HepG2 (cell line): ENCODE measurements around the gene SURF2. TPM values are rescaled to one million over a fixed set of nuclear protein-coding genes. Genes with fewer than 3 reads are reported as not detected.

ENCODE experiments used
- JUND ChIP-seq: sonication (generic); formaldehyde crosslinking; IDR thresholded peaks from 2 replicates; pipeline ENCODE4 v1.8.0; 2022; ENCODE audit warnings: mild to moderate bottlenecking, missing genetic modification reagents
- KAT2B ChIP-seq: fragments of 150-350 bp; IDR thresholded peaks from 2 replicates; pipeline ENCODE4 v1.6.1; 2014; ENCODE audit warnings: low read depth, low read length, borderline replicate concordance
- KLF13 ChIP-seq: sonication (generic); formaldehyde crosslinking; IDR thresholded peaks from 2 replicates; pipeline ENCODE4 v1.4.0; 2020; ENCODE audit warnings: mild to moderate bottlenecking, missing genetic modification reagents
- MAFG ChIP-seq: sonication (generic); formaldehyde crosslinking; IDR thresholded peaks from 2 replicates; pipeline ENCODE4 v1.5.1; 2020; ENCODE audit warnings: mild to moderate bottlenecking, missing genetic modification reagents
- MED1 ChIP-seq: sonication (generic); formaldehyde crosslinking; IDR thresholded peaks from 2 replicates; pipeline ENCODE4 v1.4.0; 2020; ENCODE audit warnings: missing genetic modification reagents
- RBFOX2 ChIP-seq: fragments of 200-400 bp; formaldehyde crosslinking; IDR thresholded peaks from 2 replicates; pipeline ENCODE4 v1.6.1; 2017; ENCODE audit warnings: low read depth, mild to moderate bottlenecking, low read length
- SPEN ChIP-seq: sonication (generic); formaldehyde crosslinking; IDR thresholded peaks from 2 replicates; pipeline ENCODE4 v1.5.1; 2020; ENCODE audit warnings: low read depth, mild to moderate bottlenecking, missing genetic modification reagents
- ZMYM2 ChIP-seq: sonication (generic); formaldehyde crosslinking; IDR thresholded peaks from 2 replicates; pipeline ENCODE4 v1.8.0; 2022; ENCODE audit warnings: mild to moderate bottlenecking, missing genetic modification reagents
- ZNF251 ChIP-seq: sonication (generic); formaldehyde crosslinking; IDR thresholded peaks from 2 replicates; pipeline ENCODE4 v1.9.0; 2021; ENCODE audit warnings: mild to moderate bottlenecking, missing genetic modification reagents
- ZNF724P ChIP-seq: sonication (generic); formaldehyde crosslinking; IDR thresholded peaks from 2 replicates; pipeline ENCODE4 v1.8.0; 2022; ENCODE audit warnings: missing genetic modification reagents, borderline replicate concordance
- ZNF761 ChIP-seq: sonication (generic); formaldehyde crosslinking; conservative IDR thresholded peaks from 2 replicates; pipeline ENCODE4 v1.4.0; 2020; ENCODE audit warnings: mild to moderate bottlenecking, missing genetic modification reagents
- polyA plus RNA-seq, 8 experiments: library from polyadenylated mRNA; depleted of rRNA in 3 of 8; stranded (reverse) in 7 of 8; unstranded in 1 of 8; fragments of >200 nt; fragmentation: Illumina TruSeq in 4 of 8; extraction: Trizol in 4 of 8; gene quantifications; 2 replicates each; pipeline versions ENCODE4 v1.2.1 to v1.2.3, GENCODE V29; 2011 to 2016; ENCODE audit warnings: low read depth in 4 of 8, missing spikeins in 1 of 8, mixed read lengths in 1 of 8; ENCODE audit not compliant: insufficient read depth in 1 of 8
- total RNA-seq, 5 experiments: library from RNA; depleted of rRNA; stranded (reverse); fragments of >200 nt; fragmentation: Illumina TruSeq; extraction: Trizol; gene quantifications; 2 replicates each; pipeline ENCODE4 v1.2.3, GENCODE V29; 2016; ENCODE audit warnings: low read depth in 1 of 5
- TF ChIP-seq, protein P1 (sequence below): sonication (generic); formaldehyde crosslinking; IDR thresholded peaks from 2 replicates; pipeline ENCODE4 v1.4.0; 2020; ENCODE audit warnings: missing genetic modification reagents
- TF ChIP-seq, protein P2 (sequence below): sonication (generic); formaldehyde crosslinking; IDR thresholded peaks from 2 replicates; pipeline ENCODE4 v1.4.0; 2020; ENCODE audit warnings: missing genetic modification reagents

Gene SURF2
- total and polyA plus RNA-seq, 2 of the 13 experiments (the other 11 are each of a cell fraction or from before 2014, with no cell fraction given), result 6.3 to 13.6 TPM

DNA sequence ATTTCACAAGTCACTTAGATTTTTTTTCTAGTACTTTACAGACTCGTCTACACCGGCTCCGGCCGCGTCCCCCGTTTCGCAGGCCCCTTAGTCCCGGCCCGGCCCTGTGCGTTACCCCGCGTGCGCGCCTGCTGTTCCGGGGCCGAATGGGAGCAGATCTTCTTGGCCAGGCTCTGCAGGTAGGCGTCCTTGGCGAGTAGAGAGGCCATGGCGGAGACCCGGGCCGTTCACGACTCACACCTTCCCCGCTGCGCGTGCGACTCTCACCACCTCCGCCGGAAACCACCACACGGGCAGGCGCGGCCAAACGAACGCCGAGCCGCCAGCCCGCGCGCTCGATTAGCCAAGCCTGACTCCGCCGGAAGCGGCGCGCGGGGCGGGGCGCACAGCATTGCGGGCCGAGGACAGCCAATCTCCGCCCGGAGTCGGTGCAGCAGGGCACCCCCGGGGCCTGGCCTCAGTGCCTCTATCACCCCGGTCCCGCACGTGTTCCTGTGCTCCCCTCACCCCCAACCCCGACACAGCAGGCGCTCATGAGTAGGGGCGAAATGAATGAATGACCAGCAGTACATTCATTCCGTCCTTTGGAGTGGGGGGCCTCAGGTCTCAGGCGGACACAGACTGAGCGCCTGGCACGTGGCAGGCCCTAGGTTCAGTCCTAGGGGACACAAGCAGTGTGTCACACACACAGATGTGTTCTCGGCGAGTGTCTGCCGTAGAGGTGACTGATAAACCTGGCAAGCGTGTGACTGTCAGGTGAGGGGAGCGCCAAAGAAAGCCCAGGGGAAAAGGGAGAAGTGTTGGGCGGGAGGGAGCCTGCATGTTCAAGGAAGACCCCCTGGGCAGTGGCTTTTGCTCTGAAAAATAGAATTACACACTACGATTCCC lies 20.2 kb upstream of the SURF2 start, which contains the start of gene SURF6 (continued):
- TF ChIP-seq, protein P1, sequence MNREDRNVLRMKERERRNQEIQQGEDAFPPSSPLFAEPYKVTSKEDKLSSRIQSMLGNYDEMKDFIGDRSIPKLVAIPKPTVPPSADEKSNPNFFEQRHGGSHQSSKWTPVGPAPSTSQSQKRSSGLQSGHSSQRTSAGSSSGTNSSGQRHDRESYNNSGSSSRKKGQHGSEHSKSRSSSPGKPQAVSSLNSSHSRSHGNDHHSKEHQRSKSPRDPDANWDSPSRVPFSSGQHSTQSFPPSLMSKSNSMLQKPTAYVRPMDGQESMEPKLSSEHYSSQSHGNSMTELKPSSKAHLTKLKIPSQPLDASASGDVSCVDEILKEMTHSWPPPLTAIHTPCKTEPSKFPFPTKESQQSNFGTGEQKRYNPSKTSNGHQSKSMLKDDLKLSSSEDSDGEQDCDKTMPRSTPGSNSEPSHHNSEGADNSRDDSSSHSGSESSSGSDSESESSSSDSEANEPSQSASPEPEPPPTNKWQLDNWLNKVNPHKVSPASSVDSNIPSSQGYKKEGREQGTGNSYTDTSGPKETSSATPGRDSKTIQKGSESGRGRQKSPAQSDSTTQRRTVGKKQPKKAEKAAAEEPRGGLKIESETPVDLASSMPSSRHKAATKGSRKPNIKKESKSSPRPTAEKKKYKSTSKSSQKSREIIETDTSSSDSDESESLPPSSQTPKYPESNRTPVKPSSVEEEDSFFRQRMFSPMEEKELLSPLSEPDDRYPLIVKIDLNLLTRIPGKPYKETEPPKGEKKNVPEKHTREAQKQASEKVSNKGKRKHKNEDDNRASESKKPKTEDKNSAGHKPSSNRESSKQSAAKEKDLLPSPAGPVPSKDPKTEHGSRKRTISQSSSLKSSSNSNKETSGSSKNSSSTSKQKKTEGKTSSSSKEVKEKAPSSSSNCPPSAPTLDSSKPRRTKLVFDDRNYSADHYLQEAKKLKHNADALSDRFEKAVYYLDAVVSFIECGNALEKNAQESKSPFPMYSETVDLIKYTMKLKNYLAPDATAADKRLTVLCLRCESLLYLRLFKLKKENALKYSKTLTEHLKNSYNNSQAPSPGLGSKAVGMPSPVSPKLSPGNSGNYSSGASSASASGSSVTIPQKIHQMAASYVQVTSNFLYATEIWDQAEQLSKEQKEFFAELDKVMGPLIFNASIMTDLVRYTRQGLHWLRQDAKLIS, result peak; percentile 50; the same call in 1 of the 2 replicates
- TF ChIP-seq MAFG (CRISPR knock-in tag) (no peak; the same call in 1 of the 2 replicates), ZNF251 (no peak), ZNF761 (peak; percentile 88; the same call in 1 of the 2 replicates), MED1 (CRISPR knock-in tag) (peak; percentile 88), SPEN (CRISPR knock-in tag) (peak; percentile 99), KLF13 (CRISPR knock-in tag) (no peak), ZNF724P (CRISPR knock-in tag) (peak; percentile 72; the same call in 1 of the 2 replicates), KAT2B (no peak), ZMYM2 (CRISPR knock-in tag) (peak; percentile 65), RBFOX2 (peak; percentile 94), JUND (CRISPR knock-in tag) (no peak)
- TF ChIP-seq, protein P2, sequence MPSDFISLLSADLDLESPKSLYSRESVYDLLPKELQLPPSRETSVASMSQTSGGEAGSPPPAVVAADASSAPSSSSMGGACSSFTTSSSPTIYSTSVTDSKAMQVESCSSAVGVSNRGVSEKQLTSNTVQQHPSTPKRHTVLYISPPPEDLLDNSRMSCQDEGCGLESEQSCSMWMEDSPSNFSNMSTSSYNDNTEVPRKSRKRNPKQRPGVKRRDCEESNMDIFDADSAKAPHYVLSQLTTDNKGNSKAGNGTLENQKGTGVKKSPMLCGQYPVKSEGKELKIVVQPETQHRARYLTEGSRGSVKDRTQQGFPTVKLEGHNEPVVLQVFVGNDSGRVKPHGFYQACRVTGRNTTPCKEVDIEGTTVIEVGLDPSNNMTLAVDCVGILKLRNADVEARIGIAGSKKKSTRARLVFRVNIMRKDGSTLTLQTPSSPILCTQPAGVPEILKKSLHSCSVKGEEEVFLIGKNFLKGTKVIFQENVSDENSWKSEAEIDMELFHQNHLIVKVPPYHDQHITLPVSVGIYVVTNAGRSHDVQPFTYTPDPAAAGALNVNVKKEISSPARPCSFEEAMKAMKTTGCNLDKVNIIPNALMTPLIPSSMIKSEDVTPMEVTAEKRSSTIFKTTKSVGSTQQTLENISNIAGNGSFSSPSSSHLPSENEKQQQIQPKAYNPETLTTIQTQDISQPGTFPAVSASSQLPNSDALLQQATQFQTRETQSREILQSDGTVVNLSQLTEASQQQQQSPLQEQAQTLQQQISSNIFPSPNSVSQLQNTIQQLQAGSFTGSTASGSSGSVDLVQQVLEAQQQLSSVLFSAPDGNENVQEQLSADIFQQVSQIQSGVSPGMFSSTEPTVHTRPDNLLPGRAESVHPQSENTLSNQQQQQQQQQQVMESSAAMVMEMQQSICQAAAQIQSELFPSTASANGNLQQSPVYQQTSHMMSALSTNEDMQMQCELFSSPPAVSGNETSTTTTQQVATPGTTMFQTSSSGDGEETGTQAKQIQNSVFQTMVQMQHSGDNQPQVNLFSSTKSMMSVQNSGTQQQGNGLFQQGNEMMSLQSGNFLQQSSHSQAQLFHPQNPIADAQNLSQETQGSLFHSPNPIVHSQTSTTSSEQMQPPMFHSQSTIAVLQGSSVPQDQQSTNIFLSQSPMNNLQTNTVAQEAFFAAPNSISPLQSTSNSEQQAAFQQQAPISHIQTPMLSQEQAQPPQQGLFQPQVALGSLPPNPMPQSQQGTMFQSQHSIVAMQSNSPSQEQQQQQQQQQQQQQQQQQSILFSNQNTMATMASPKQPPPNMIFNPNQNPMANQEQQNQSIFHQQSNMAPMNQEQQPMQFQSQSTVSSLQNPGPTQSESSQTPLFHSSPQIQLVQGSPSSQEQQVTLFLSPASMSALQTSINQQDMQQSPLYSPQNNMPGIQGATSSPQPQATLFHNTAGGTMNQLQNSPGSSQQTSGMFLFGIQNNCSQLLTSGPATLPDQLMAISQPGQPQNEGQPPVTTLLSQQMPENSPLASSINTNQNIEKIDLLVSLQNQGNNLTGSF (CRISPR knock-in tag), result 0 out of 2 replicates have a peak, but pooled peaks have one; percentile 20
